ENCODE data around the gene MRPS5.
"Not testable (repeated sequence)": the region's sequence is repeated elsewhere in the genome, so short reads cannot be mapped to it uniquely, and the experiment has no call there.

The MRPS5 gene

GRCh38 chr2:95044601-95045000, 77.0 kb downstream of the MRPS5 start:
- DNase-seq = peak; percentile 59

GRCh38 chr2:95043300-95044093, 78.1 kb downstream of the MRPS5 start:
- peak; percentile 96 for DNase-seq

DNA sequence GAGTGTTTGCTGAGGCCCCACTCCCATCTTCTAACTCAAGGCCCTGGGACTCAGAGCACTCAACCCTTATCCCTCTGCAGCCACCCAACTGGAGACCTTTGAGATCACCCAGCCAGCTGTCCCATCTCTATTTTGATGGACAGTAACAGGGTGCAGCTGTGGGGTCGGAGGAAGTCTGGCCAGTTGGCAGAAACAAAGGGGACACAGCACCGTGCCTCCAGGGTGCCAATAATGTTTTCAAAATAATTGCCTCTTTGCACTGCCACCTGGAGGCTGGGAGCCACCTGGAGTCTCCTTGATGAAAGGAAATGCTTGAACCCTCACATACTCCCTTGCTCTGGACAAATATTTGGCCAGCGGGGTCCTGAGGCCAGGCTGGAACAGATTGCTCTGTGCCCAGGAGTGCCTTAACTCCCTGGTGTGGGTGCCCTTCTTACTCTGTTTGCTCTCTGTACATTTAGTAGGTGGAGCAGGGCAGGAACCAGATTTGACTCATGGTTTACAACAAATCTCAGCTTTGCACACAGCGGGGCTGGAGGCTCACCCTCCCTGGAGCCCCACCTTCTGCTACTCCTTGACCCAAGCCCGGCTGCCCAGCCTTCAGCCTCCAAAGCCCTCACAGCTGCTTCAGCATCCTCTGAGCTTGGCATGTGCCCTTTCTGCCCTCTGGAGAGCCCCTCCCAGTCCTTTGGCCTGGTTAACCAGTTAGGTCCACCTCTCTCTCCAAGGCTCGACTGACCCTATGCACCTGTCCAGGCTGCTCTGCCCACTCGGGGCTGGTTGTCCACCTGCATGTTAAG, 78.9 kb downstream of the MRPS5 start:
- DNase-seq = no peak

- DNase-seq = no peak
These were observed 79.7 kb downstream of the MRPS5 start for GRCh38 chr2:95041824-95042442.

DNA sequence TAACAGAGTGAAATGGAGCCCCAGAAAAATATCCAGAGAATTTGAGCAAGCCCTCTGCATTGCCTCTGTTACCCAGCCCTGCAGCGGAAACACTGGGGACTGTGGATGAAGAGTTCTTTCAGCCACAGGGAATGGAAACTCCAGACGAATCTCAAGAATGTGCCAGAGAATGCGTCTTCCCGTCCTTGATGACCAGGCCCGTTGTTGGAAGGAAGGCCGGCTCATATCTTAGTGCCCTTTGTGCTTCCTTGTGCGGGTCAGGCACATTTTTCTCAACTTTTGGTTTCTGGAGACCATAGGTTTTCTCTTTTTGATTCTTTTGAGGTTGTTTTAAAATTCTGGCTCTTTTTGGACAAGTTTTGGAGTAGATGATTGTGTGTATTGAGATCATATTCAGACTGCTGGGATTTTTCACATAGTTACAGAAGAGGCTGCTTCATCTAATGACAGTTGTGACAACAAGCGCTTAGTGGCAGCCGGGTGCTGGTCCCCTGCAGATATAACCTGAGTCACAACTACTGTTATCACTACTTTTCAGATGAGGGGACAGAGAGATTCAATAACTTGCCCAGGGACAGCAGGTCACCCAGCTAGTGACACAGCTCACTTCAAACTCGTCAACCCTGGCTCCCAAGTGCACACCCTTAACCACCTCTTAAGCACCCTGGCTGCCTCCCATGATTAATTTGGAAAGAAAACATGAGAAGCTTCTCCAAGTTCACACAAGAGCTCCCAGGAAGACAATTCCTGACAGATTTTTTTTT, 80.4 kb downstream of the MRPS5 start:
- DNase-seq = no peak

GRCh38 chr2:95040426-95040825, 81.2 kb downstream of the MRPS5 start:
- no peak for DNase-seq

DNA sequence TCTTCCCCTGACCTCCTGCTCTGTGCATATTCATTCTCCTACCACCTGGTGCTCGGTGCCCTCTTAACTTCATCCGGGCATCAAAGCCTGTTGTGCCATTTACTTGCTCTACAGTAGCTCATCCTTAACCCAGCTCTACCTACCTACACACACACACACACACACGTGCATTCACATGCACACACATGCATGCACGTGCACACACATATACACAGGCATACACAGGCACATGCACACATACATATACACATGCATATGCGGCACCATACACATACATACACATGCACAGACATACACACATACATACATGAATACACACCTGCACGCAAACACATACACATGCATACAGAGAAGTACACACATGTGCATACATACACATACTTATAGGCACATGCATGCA, 81.6 kb downstream of the MRPS5 start:
- DNase-seq = no peak

DNA sequence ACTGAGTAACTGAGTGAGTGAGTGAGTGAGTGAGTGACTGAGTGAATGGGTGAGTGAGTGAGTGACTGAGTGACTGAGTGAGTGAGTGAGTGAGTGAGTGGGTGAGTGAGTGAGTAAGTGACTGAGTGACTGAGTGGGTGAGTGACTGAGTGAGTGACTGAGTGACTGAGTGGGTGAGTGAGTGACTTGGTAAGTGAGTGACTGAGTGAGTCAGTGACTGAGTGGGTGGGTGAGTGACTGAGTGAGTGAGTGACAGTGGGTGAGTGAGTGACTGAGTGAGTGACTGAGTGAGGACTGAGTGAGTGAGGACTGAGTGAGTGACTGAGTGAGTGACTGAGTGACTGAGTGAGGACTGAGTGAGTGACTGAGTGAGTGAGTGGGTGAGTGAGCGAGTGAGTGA, 82.2 kb downstream of the MRPS5 start:
- DNase-seq = no peak

DNA sequence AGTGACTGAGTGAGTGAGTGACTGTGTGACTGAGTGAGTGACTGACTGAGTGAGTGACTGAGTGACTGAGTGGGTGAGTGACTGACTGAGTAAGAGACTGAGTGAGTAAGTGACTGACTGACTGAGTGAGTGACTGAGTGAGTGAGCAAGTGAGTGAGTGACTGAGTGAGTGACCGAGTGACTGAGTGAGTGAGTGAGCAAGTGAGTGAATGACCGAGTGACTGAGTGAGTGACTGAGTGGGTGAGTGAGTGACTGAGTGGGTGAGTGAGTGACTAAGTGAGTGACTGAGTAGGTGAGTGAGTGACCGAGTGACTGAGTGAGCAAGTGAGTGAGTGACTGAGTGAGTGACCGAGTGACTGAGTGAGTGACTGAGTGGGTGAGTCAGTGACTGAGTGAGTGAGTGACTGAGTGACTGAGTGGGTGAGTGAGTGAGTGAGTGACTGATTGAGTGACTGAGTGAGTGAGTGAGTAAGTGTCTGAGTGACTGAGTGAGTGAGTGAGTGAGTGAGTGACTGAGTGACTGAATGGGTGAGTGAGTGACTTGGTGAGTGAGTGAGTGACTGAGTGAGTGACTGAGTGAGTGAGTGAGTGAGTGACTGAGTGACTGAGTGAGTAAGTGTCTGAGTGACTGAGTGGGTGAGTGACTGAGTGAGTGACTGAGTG, 82.8 kb downstream of the MRPS5 start:
- DNase-seq = no peak

DNA sequence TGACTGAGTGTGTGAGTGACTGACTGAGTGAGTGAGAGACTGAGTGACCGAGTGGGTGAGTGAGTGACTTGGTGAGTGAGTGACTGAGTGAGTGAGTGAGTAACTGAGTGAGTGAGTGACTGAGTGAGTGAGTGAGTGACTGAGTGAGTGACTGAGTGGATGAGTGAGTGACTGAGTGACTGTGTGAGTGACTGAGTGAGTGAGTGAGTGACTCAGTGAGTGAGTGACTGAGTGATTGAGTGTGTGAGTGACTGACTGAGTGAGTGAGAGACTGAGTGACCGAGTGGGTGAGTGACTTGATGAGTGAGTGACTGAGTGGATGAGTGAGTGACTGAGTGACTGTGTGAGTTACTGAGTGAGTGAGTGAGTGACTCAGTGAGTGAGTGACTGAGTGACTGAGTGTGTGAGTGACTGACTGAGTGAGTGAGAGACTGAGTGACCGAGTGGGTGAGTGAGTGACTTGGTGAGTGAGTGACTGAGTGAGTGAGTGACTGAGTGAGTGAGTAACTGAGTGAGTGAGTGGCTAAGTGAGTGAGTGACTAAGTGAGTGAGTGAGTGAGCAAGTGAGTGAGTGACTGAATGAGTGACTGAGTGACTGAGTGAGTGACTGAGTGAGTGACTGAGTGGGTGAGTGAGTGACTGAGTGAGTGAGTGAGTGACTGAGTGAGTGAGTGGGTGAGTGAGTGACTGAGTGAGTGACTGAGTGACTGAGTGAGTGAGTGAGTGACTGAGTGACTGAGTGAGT, 83.6 kb downstream of the MRPS5 start:
- DNase-seq = not testable (repeated sequence)

DNA sequence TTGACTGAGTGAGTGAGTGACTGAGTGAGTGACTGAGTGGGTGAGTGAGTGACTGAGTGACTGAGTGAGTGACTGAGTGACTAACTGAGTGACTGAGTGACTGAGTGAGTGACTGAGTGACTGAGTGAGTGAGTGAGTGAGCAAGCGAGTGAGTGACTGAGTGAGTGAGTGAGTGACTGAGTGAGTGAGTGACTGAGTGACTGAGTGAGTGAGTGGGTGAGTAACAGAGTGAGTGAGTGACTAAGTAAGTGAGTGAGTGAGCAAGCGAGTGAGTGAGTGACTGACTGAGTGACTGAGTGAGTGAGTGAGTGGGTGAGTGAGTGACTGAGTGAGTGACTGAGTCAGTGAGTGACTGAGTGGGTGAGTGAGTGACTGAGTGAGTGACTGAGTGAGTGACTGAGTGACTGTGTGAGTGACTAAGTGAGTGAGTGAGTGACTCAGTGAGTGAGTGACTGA, 84.2 kb downstream of the MRPS5 start:
- DNase-seq = no peak

DNA sequence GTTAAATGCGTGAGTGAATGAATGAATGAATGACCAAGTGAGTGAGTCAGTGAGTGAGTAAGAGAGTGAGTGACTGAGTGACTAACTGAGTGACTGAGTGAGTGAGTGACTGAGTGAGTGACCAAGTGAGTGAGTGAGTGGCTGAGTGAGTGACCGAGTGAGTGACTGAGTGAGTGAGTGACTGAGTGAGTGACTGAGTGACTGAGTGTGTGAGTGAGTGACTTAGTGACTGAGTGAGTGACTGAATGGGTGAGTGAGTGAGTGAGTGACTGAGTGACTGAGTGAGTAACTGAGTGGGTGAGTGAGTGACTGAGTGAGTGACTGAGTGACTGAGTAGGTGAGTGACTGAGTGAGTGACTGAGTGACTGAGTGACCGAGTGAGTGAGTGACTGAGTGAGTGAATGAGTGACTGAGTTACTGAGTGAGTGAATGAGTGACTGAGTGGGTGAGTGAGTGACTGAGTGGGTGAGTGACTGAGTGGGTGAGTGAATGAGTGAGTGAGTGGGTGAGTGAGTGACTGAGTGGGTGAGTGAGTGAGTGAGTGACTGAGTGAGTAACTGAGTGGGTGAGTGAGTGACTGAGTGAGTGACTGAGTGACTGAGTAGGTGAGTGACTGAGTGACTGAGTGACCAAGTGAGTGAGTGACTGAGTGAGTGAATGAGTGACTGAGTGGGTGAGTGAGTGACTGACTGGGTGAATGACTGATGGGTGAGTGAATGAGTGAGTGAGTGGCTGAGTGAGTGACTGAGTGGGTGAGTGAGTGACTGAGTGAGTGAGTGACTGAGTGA, 84.8 kb downstream of the MRPS5 start:
- no peak for DNase-seq
